Measurements from ENCODE around the gene PNPLA8. TPM values are rescaled to one million over a fixed set of nuclear protein-coding genes. Genes with fewer than 3 reads are reported as not detected.

The PNPLA8 gene
- total and polyA plus RNA-seq, 2 of the 4 experiments (the other 2 are of a cell fraction): 7.0 to 14.5 TPM

- TF ChIP-seq, protein P1, sequence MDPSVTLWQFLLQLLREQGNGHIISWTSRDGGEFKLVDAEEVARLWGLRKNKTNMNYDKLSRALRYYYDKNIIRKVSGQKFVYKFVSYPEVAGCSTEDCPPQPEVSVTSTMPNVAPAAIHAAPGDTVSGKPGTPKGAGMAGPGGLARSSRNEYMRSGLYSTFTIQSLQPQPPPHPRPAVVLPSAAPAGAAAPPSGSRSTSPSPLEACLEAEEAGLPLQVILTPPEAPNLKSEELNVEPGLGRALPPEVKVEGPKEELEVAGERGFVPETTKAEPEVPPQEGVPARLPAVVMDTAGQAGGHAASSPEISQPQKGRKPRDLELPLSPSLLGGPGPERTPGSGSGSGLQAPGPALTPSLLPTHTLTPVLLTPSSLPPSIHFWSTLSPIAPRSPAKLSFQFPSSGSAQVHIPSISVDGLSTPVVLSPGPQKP (IDR thresholded peaks at IDR 0.05; ENCODE audit: borderline replicate concordance, low read depth, low read length): no peak
- TF ChIP-seq CEBPB (IDR thresholded peaks at IDR 0.05; ENCODE audit: low read depth, low read length) (peak; percentile 96), POLR2A (IDR thresholded peaks at IDR 0.05; ENCODE audit: low read depth, low read length) (peak; percentile 92), MAFK (IDR thresholded peaks at IDR 0.05; ENCODE audit: low read depth, low read length) (no peak), FOS (IDR thresholded peaks at IDR 0.05; ENCODE audit: low read depth, low read length) (no peak; the same call in 1 of the 2 replicates)
Observed at GRCh38 chr7:108525985-108526767, at the start of gene PNPLA8 (continued).

DNA sequence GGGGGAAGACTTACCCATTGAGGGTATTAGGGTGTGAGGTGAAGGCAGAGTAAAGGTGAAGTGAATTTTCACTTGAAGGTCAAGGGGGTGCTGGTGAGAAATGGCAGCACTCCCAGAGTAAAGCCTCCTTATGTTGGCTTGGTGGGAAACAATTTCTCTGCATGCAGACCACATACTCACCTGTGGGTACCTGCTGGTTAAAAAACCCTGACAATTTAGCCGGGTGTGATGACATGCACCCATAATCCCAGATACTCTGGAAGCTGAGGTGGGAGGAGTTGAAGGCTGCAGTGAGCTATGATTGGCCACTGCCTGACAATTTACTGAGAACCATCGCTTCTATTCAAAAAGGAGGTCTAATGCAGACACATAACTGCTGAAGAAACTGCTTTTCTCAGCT lies 49.2 kb upstream of the PNPLA8 start:
- Histone ChIP-seq H2BK120ac (ENCODE audit: low read depth, low read length) (no peak overlapping the region), H3K9ac (ENCODE audit: low read depth, low read length) (no peak overlapping the region), H3K56ac (ENCODE audit: extremely low read depth, insufficient read depth, low read length) (no peak overlapping the region), H3K4ac (ENCODE audit: low read depth, low read length) (no peak overlapping the region), H2BK15ac (ENCODE audit: low read depth, low read length) (no peak overlapping the region), H4K8ac (ENCODE audit: low read depth in 2 of 2, low read length in 2 of 2) (no peak overlapping the region), H3K4me3 (ENCODE audit: insufficient read depth, low read depth, low read length) (no peak overlapping the region), H2AK9ac (replicated peaks; ENCODE audit: low read depth, low read length, poor library complexity) (no peak overlapping the region), H3K9me1 (ENCODE audit: insufficient read depth, low read length) (no peaks in the 10 kb centered on the region; the same call in 1 of the 2 replicates), H3K27ac (ENCODE audit: insufficient read depth, low read length) (no peak overlapping the region), H2AFZ (replicated peaks; ENCODE audit: low read length, poor library complexity) (no peak overlapping the region), H3K36me3 (ENCODE audit: control insufficient read depth, insufficient read depth, low read length) (peaks cover 5% of the 10 kb centered on the region), H3K14ac (replicated peaks; ENCODE audit: low read depth, low read length) (no peak overlapping the region), H3K23ac (ENCODE audit: low read depth, low read length) (no peak overlapping the region), H3K27me3 (ENCODE audit: control insufficient read depth, insufficient read depth, low read length) (no peaks in the 10 kb centered on the region), H3K4me1 (ENCODE audit: control insufficient read depth, insufficient read depth, low read length) (no peaks in the 10 kb centered on the region), H3K4me2 (ENCODE audit: low read depth, low read length) (no peak overlapping the region), H3K18ac (ENCODE audit: low read depth, low read length) (no peak overlapping the region), H4K91ac (ENCODE audit: insufficient read depth, low read depth, low read length) (no peak overlapping the region), H2BK5ac (ENCODE audit: low read depth, low read length, poor library complexity, severe bottlenecking) (no peak overlapping the region), H3K79me1 (ENCODE audit: low read depth in 1 of 2, low read length in 2 of 2) (peaks cover 0 to 5% of the 10 kb centered on the region in 2 experiments; a peak in 1 of 4 replicates), H3K9me3 (ENCODE audit: control insufficient read depth, insufficient read depth, low read length) (peaks cover 3% of the 10 kb centered on the region; the same call in 1 of the 2 replicates), H4K20me1 (ENCODE audit: insufficient read depth, low read length) (no peaks in the 10 kb centered on the region), H2AK5ac (ENCODE audit: low read depth, low read length) (no peak overlapping the region), H4K5ac (ENCODE audit: low read depth, low read length) (no peak overlapping the region), H2BK20ac (ENCODE audit: low read depth, low read length) (no peak overlapping the region)
- intact Hi-C loops (cut with micrococcal nuclease) (no loop called here), dilution Hi-C loops (cut with HindIII; ENCODE audit: low sequenced_read_pairs, unreplicated experiment) (no loop called here), in situ Hi-C loops (cut with MboI; ENCODE audit: low sequenced_read_pairs) (no loop called here)
- WGBS, 2 experiments (ENCODE audit: extremely low coverage in 2 of 2, insufficient read length in 1 of 2): no CpG with 5 or more reads among the region's 2 CpGs
- TF ChIP-seq RAD21 (IDR thresholded peaks at IDR 0.05; ENCODE audit: low read length) (no peak), RCOR1 (IDR thresholded peaks at IDR 0.05; ENCODE audit: insufficient replicate concordance, low read length) (no peak), BHLHE40 (IDR thresholded peaks at IDR 0.05; ENCODE audit: low read depth, low read length) (no peak), CEBPB (IDR thresholded peaks at IDR 0.05; ENCODE audit: low read depth, low read length) (no peak), CHD1 (IDR thresholded peaks at IDR 0.05; ENCODE audit: low read depth, low read length) (no peak), CTCF (conservative IDR thresholded peaks at IDR 0.05; ENCODE audit: low read depth, low read length) (no peak), NFE2L2 (IDR thresholded peaks at IDR 0.05; ENCODE audit: low read depth, low read length) (no peak), FOS (IDR thresholded peaks at IDR 0.05; ENCODE audit: low read depth, low read length) (no peak)
- ATAC-seq (ENCODE audit: low read depth): no peak
- CTCF ChIA-PET: no interaction called here
- no peak for DNase-seq
- POLR2A ChIA-PET (ENCODE audit: unreplicated experiment): no interaction called here
- BruUV-seq (replicated peaks): no TSS peak

Data from IMR-90 (cell line).